HEK293 (cell line): ENCODE data around the gene TCHP.

Experiments
- GFI1B ChIP-seq: fragments of 450-650 bp; formaldehyde crosslinking; IDR thresholded peaks from 2 replicates; pipeline ENCODE4 v1.5.1; 2016; ENCODE audit warnings: missing biosample characterization, missing genetic modification characterization
- GLI4 ChIP-seq: fragments of 450-650 bp; formaldehyde crosslinking; IDR thresholded peaks from 2 replicates; pipeline ENCODE4 v1.5.1; 2016; ENCODE audit warnings: missing biosample characterization, missing genetic modification characterization
- MZF1 ChIP-seq: fragments of 450-650 bp; formaldehyde crosslinking; IDR thresholded peaks from 2 replicates; pipeline ENCODE4 v1.5.1; 2017; ENCODE audit warnings: missing biosample characterization, missing genetic modification characterization, borderline replicate concordance
- OSR2 ChIP-seq: fragments of 450-650 bp; formaldehyde crosslinking; IDR thresholded peaks from 2 replicates; pipeline ENCODE4 v1.5.1; 2016; ENCODE audit warnings: missing biosample characterization, missing genetic modification characterization
- OVOL3 ChIP-seq: fragments of 450-650 bp; formaldehyde crosslinking; IDR thresholded peaks from 2 replicates; pipeline ENCODE4 v1.5.1; 2016; ENCODE audit warnings: missing biosample characterization, missing genetic modification characterization
- PRDM6 ChIP-seq: fragments of 450-650 bp; formaldehyde crosslinking; IDR thresholded peaks from 2 replicates; pipeline ENCODE4 v1.5.1; 2017; ENCODE audit warnings: missing biosample characterization, missing genetic modification characterization
- SP2 ChIP-seq: fragments of 450-650 bp; formaldehyde crosslinking; IDR thresholded peaks from 2 replicates; pipeline ENCODE4 v1.5.1; 2016; ENCODE audit warnings: missing biosample characterization, missing genetic modification characterization
- ZBTB21 ChIP-seq: fragments of 450-650 bp; formaldehyde crosslinking; IDR thresholded peaks from 2 replicates; pipeline ENCODE4 v1.5.1; 2017; ENCODE audit warnings: missing biosample characterization, missing genetic modification characterization
- ZBTB48 ChIP-seq: fragments of 450-650 bp; formaldehyde crosslinking; IDR thresholded peaks from 2 replicates; pipeline ENCODE4 v1.5.1; 2016; ENCODE audit warnings: missing biosample characterization, missing genetic modification characterization
- ZBTB6 ChIP-seq: fragments of 450-650 bp; formaldehyde crosslinking; IDR thresholded peaks from 2 replicates; pipeline ENCODE4 v1.5.1; 2017; ENCODE audit warnings: missing biosample characterization, missing genetic modification characterization
- ZFP41 ChIP-seq: fragments of 450-650 bp; formaldehyde crosslinking; IDR thresholded peaks from 2 replicates; pipeline ENCODE4 v1.5.1; 2016; ENCODE audit warnings: missing biosample characterization, missing genetic modification characterization, borderline replicate concordance
- ZNF140 ChIP-seq: fragments of 450-650 bp; formaldehyde crosslinking; IDR thresholded peaks from 2 replicates; pipeline ENCODE4 v1.5.1; 2016; ENCODE audit warnings: missing biosample characterization, missing genetic modification characterization
- ZNF202 ChIP-seq: fragments of 450-650 bp; formaldehyde crosslinking; IDR thresholded peaks from 2 replicates; pipeline ENCODE4 v1.5.1; 2016; ENCODE audit warnings: missing biosample characterization, missing genetic modification characterization, borderline replicate concordance
- ZNF221 ChIP-seq: fragments of 450-650 bp; formaldehyde crosslinking; IDR thresholded peaks from 2 replicates; pipeline ENCODE4 v1.5.1; 2017; ENCODE audit warnings: missing biosample characterization, missing genetic modification characterization, borderline replicate concordance
- ZNF223 ChIP-seq: fragments of 450-650 bp; formaldehyde crosslinking; IDR thresholded peaks from 2 replicates; pipeline ENCODE4 v1.5.1; 2016; ENCODE audit warnings: missing biosample characterization, missing genetic modification characterization
- ZNF26 ChIP-seq: fragments of 450-650 bp; formaldehyde crosslinking; IDR thresholded peaks from 2 replicates; pipeline ENCODE4 v1.5.1; 2016; ENCODE audit warnings: missing biosample characterization, missing genetic modification characterization
- ZNF394 ChIP-seq: fragments of 450-650 bp; formaldehyde crosslinking; IDR thresholded peaks from 2 replicates; pipeline ENCODE4 v1.5.1; 2016; ENCODE audit warnings: missing biosample characterization, missing genetic modification characterization, mild to moderate bottlenecking, moderate library complexity, borderline replicate concordance
- ZNF514 ChIP-seq: fragments of 450-650 bp; formaldehyde crosslinking; IDR thresholded peaks from 2 replicates; pipeline ENCODE4 v1.5.1; 2016; ENCODE audit warnings: missing biosample characterization, missing genetic modification characterization
- ZNF530 ChIP-seq: fragments of 450-650 bp; formaldehyde crosslinking; IDR thresholded peaks from 2 replicates; pipeline ENCODE4 v1.5.1; 2016; ENCODE audit warnings: low read depth, missing biosample characterization, missing genetic modification characterization
- ZNF596 ChIP-seq: fragments of 450-650 bp; IDR thresholded peaks from 2 replicates; pipeline ENCODE4 v1.5.0; 2018; ENCODE audit warnings: missing biosample characterization, mild to moderate bottlenecking, missing genetic modification characterization, moderate library complexity
- ZNF600 ChIP-seq: fragments of 450-650 bp; formaldehyde crosslinking; IDR thresholded peaks from 2 replicates; pipeline ENCODE4 v1.5.1; 2016; ENCODE audit warnings: missing biosample characterization, missing genetic modification characterization
- ZNF623 ChIP-seq: fragments of 450-650 bp; formaldehyde crosslinking; IDR thresholded peaks from 2 replicates; pipeline ENCODE4 v1.5.1; 2016; ENCODE audit warnings: missing biosample characterization, missing genetic modification characterization
- TF ChIP-seq, protein P1 (sequence below): fragments of 450-650 bp; formaldehyde crosslinking; IDR thresholded peaks from 2 replicates; pipeline ENCODE4 v1.5.1; 2016; ENCODE audit warnings: missing biosample characterization, missing genetic modification characterization
- TF ChIP-seq, protein P2 (sequence below): fragments of 450-650 bp; formaldehyde crosslinking; IDR thresholded peaks from 2 replicates; pipeline ENCODE4 v1.5.1; 2016; ENCODE audit warnings: missing biosample characterization, missing genetic modification characterization
- TF ChIP-seq, protein P3 (sequence below): fragments of 450-650 bp; formaldehyde crosslinking; IDR thresholded peaks from 2 replicates; pipeline ENCODE4 v1.5.1; 2016; ENCODE audit warnings: missing biosample characterization, missing genetic modification characterization, low read depth
- TF ChIP-seq, protein P4 (sequence below): fragments of 450-650 bp; formaldehyde crosslinking; IDR thresholded peaks from 2 replicates; pipeline ENCODE4 v1.5.1; 2016; ENCODE audit warnings: missing biosample characterization, missing genetic modification characterization

The TCHP gene

DNA sequence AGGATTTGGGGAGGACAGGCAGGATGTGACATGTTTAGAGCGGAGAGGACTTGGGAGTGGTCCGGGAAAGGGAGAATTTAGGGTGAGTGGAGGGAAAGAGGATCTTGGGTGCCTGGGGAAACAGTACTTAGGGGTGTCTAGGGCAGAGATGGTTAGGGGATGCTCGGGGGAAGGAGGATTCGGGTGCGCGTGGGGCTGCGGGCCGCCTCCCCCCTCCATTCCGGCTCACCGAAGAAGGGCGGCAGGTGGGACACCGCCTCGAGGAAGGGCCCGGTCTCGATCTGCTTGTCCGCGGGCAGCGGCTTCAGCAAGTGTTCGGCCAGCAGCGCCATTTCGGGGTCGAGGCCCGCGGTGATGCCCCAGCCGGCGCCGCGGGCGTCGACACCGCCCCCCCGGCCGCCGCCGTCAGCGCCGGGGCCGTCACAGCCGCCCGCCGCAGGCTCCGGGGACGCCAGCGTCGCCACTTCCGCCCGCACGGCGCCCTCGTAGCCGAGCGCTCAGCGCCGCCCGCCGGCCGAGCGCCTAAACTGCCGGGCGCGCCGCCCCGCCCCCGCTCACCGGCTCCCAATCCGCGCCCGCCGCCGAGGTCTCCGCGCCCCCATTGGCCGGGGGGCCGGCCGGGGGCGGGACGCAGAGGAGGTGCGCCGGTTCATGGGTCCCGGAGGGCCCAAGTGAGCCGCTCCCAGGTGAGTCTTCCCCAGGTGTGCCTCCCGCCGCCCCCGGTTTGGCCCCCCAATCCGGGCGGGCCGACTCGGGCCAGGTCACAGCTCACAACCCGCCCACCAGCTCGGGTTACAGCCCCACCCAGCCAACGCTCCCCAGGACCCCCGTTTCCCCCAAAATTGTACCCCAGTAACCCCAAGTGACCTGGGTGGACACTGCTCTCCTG, 19.8 kb upstream of the TCHP start, which contains the start of gene GLTP (continued):
- TF ChIP-seq ZFP41 (tag by site-specific recombination) (no peak), ZBTB48 (tag by site-specific recombination) (peak; percentile 91), SP2 (peak; percentile 42), ZNF394 (tag by site-specific recombination) (no peak), ZNF596 (tag by site-specific recombination) (no peak), ZBTB6 (tag by site-specific recombination) (no peak), ZBTB21 (tag by site-specific recombination) (0 out of 2 replicates have a peak, but pooled peaks have one; percentile 27), ZNF530 (tag by site-specific recombination) (no peak), ZNF26 (tag by site-specific recombination) (no peak), ZNF600 (tag by site-specific recombination) (0 out of 2 replicates have a peak, but pooled peaks have one; percentile 50), ZNF623 (tag by site-specific recombination) (0 out of 2 replicates have a peak, but pooled peaks have one; percentile 7), GLI4 (tag by site-specific recombination) (no peak), GFI1B (no peak), ZNF514 (tag by site-specific recombination) (no peak), OSR2 (no peak), ZNF221 (tag by site-specific recombination) (no peak), ZNF202 (tag by site-specific recombination) (no peak), ZNF140 (no peak), PRDM6 (tag by site-specific recombination) (no peak), ZNF223 (tag by site-specific recombination) (no peak), OVOL3 (tag by site-specific recombination) (no peak), MZF1 (tag by site-specific recombination) (no peak)
- TF ChIP-seq, protein P1, sequence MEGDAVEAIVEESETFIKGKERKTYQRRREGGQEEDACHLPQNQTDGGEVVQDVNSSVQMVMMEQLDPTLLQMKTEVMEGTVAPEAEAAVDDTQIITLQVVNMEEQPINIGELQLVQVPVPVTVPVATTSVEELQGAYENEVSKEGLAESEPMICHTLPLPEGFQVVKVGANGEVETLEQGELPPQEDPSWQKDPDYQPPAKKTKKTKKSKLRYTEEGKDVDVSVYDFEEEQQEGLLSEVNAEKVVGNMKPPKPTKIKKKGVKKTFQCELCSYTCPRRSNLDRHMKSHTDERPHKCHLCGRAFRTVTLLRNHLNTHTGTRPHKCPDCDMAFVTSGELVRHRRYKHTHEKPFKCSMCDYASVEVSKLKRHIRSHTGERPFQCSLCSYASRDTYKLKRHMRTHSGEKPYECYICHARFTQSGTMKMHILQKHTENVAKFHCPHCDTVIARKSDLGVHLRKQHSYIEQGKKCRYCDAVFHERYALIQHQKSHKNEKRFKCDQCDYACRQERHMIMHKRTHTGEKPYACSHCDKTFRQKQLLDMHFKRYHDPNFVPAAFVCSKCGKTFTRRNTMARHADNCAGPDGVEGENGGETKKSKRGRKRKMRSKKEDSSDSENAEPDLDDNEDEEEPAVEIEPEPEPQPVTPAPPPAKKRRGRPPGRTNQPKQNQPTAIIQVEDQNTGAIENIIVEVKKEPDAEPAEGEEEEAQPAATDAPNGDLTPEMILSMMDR (tag by site-specific recombination), result peak; percentile 62
- TF ChIP-seq, protein P2, sequence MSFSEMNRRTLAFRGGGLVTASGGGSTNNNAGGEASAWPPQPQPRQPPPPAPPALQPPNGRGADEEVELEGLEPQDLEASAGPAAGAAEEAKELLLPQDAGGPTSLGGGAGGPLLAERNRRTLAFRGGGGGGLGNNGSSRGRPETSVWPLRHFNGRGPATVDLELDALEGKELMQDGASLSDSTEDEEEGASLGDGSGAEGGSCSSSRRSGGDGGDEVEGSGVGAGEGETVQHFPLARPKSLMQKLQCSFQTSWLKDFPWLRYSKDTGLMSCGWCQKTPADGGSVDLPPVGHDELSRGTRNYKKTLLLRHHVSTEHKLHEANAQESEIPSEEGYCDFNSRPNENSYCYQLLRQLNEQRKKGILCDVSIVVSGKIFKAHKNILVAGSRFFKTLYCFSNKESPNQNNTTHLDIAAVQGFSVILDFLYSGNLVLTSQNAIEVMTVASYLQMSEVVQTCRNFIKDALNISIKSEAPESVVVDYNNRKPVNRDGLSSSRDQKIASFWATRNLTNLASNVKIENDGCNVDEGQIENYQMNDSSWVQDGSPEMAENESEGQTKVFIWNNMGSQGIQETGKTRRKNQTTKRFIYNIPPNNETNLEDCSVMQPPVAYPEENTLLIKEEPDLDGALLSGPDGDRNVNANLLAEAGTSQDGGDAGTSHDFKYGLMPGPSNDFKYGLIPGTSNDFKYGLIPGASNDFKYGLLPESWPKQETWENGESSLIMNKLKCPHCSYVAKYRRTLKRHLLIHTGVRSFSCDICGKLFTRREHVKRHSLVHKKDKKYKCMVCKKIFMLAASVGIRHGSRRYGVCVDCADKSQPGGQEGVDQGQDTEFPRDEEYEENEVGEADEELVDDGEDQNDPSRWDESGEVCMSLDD (tag by site-specific recombination), result peak; percentile 71
- TF ChIP-seq, protein P3, sequence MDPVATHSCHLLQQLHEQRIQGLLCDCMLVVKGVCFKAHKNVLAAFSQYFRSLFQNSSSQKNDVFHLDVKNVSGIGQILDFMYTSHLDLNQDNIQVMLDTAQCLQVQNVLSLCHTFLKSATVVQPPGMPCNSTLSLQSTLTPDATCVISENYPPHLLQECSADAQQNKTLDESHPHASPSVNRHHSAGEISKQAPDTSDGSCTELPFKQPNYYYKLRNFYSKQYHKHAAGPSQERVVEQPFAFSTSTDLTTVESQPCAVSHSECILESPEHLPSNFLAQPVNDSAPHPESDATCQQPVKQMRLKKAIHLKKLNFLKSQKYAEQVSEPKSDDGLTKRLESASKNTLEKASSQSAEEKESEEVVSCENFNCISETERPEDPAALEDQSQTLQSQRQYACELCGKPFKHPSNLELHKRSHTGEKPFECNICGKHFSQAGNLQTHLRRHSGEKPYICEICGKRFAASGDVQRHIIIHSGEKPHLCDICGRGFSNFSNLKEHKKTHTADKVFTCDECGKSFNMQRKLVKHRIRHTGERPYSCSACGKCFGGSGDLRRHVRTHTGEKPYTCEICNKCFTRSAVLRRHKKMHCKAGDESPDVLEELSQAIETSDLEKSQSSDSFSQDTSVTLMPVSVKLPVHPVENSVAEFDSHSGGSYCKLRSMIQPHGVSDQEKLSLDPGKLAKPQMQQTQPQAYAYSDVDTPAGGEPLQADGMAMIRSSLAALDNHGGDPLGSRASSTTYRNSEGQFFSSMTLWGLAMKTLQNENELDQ (tag by site-specific recombination), result no peak
- TF ChIP-seq, protein P4, sequence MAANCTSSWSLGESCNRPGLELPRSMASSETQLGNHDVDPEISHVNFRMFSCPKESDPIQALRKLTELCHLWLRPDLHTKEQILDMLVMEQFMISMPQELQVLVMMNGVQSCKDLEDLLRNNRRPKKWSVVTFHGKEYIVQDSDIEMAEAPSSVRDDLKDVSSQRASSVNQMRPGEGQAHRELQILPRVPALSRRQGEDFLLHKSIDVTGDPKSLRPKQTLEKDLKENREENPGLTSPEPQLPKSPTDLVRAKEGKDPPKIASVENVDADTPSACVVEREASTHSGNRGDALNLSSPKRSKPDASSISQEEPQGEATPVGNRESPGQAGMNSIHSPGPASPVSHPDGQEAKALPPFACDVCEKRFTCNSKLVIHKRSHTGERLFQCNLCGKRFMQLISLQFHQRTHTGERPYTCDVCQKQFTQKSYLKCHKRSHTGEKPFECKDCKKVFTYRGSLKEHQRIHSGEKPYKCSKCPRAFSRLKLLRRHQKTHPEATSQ, result 0 out of 2 replicates have a peak, but pooled peaks have one; percentile 63
